RPMI8226 (cell line): Measurements from ENCODE around the gene HIGD2A.

ENCODE experiments used
- DNase-seq: peaks from one replicate; pipeline ENCODE4 v3.0.0-alpha.2; 2015

HIGD2A gene

DNA sequence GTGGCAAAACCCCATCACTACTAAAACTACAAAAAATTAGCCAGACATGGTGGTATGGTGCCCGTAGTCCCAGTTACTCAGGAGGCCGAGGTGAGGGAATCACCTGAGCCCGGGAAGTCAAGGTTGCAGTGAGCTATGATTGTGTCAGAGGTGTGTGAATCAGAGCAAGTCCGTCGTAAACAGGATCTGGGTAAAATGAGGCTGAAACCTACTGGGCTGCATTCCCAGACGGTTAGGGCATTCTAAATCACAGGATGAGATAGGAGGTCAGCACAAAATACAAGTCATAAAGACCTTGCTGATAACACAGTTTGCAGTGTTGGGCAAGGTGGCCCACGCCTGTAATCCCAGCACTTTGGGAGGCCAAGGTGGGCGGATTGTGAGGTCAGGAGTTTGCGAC, 29.7 kb downstream of the HIGD2A start:
- DNase-seq: no peak

DNA sequence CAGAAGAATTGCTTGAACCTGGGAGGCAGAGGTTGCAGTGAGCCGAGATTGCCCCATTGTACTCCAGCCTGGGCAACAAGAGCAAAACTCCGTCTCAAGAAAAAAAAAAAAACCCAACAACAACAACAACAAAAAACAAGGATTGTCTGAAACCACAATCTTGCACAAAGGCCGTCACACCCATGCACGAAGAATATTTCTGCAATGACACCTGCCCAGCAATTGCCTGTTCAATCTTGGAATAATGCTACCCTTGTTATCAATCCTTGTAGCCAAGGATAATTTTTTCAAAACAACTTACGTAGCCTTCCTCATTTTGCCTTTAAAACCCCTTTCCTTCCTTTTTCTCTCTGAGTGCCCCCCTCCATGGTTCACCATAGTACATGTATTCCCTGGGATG, 31.5 kb downstream of the HIGD2A start:
- no peak for DNase-seq

DNA sequence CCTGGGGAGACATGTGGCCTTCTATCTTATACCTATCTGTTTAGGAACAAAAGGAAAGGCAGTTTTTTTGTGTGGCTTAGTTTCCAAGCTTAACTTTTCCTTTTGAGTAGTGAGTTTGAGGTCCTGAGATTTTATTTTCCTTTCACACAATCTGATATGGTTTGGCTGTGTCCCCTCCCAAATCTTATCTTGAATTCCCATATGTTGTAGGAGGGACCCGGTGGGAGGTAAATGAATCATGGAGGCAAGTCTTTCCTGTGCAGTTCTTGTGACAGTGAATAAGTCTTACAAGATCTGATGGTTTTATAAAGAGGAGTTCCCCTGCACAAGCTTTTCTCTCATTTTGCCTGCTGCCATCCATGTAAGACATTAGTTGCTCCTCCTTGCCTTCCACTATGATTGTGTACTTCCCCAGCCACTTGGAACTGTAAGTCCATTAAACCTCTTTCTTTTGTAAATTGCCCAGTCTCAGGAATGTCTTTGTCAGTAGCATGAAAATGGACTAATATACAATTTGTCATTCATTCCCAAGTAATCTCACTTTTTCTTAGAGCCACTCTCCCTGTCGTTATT, 32.5 kb downstream of the HIGD2A start:
- DNase-seq: no peak

DNA sequence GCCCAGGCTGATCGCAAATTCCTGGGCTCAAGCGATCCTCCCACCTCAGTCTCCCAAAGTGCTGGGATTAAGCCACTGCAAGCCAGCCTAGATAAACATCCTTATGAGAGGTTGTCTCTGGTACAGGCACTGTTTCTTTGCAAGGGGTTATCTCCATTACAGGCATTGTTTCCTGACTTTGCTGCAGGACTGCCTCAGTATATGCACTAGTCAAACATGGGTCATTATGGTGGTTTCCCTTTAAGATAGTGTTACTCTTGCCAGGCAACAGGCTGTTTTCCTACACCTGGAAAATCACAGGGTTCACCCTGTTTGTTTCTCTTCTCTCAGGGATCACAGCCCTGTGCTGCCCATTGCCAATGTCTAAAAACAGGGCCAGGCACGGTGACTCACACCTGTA, 35.6 kb downstream of the HIGD2A start:
- no peak for DNase-seq

DNA sequence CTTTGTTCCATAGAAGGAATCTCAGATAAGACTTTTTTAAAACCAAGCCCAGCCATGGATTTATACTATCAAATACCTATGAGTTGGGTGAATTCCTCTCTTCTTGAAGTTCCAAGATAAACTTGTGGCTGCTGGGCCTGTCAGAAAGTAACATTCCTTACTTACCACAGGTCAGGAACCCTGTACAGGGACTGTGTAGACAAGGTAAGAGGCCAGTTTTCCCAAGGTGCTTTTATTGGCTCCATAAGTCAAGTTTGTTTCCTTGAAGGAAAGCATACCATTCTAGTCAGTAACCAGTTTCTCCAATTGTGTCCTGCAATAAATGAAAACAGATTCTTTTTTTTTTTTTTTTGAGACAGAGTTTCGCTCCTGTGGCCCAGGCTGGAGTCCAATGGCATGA, 36.6 kb downstream of the HIGD2A start:
- DNase-seq: no peak

DNA sequence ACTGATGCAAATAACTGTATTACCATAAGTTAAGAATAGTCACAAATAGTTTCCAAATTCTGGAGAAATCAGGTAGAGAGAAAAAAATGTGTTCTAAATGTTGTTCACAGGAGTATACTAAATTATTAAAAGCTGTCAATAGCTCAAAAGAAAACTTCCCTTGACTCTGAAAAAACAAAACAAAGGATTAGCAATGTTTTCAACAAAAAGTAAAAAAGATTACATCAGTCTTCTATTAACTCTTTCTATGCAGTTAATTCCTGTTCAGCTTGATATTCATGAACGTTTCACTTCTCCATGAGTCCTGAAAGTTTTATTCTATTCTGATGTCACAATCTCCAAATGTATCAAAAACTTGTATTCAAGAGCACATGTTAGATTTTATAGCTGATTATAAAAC, 37.2 kb downstream of the HIGD2A start:
- DNase-seq: no peak

DNA sequence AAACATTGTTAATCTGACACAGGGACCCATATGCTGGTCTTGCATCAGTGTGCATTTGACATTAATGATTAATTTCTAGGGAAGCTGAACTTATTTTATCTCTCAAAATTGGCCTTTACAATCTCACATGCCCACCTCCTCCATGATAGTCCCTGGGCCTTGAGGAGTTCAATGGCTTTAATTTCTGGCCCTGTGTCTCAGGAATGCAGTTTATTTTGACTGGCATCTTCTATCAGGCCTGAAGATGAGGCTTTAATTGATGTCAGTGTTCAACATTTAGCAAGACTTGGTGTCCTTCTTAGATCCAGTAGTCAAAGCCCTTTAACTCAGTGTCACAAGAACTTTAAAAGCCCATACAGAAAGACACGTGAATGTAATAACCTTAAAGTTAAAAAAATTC, 38.3 kb downstream of the HIGD2A start:
- no peak for DNase-seq

DNA sequence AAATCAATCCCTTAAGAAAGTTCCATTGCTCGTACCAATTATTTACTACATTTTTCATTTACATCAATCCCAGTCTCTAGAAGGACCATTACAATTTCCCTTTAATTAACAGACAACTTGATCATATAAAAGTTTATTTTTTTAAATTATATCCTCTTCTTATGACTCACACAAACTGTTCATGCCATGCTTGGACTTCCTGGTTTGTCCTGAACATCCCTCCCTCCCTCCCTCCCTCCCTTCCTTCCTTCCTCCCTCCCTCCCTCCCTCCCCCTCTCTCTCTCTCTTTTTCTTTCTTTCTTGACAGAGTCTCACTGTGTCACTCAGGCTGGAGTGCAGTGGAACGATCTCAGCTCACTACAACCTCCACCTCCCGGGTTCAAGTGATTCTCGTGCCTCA, 39.4 kb downstream of the HIGD2A start:
- no peak for DNase-seq

DNA sequence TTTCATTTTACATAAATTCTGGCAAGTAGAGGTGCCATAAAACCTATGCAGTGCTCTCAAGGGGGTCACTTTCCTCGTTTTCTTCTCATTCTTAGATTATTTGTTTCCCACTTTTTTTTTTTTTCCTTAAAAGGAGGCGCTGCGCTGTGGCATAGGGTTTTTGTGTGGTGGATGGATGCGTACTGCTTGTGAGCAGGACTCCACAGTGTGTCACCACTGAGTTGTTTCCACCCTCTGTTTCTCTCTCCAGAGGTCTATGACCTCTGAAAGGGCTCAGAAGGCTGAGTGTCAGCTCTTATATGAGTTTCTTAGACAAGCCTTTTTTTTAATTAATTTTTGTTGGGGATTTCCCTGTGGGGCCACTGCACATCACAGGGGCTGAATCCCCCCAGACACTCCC, 41.4 kb downstream of the HIGD2A start:
- no peak for DNase-seq

DNA sequence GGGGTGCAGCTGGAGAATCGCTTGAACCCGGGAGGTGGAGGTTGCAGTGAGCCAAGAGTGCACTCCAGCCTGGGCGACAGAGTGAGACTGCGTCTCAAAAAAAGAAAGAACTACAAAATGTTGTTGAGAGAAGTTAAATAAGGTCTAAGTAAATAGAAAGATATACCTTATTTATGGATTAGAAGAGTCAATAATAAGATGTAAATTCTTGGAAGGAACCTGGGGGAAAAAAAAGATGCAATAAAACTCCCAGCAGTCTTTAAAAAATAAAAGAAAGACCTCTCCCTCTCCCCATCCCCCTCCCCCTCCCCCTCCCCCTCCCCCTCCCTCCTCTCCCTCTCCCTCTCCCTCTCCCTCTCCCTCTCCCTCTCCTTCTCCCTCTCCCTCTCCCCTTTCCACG, 44.2 kb downstream of the HIGD2A start:
- no peak for DNase-seq

DNA sequence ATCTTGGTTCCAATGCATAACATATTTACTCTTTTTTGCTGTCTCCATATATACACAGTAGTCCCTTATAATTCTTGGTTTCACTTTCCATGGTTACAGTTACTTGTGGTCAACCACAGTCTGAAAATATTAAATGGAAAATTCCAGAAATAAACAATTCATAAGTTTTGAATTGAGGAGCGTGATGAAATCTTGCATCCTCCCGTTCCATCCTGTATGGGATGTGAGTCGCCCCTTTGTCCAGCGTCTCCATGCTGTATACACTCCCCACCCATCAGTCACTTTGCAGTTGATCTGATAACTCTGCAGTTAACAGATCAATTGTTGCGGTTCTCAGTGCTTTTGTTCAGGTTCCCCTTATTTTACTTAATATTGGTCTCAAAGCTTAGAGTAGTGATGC, 48.1 kb downstream of the HIGD2A start:
- DNase-seq: peak; percentile 19

DNA sequence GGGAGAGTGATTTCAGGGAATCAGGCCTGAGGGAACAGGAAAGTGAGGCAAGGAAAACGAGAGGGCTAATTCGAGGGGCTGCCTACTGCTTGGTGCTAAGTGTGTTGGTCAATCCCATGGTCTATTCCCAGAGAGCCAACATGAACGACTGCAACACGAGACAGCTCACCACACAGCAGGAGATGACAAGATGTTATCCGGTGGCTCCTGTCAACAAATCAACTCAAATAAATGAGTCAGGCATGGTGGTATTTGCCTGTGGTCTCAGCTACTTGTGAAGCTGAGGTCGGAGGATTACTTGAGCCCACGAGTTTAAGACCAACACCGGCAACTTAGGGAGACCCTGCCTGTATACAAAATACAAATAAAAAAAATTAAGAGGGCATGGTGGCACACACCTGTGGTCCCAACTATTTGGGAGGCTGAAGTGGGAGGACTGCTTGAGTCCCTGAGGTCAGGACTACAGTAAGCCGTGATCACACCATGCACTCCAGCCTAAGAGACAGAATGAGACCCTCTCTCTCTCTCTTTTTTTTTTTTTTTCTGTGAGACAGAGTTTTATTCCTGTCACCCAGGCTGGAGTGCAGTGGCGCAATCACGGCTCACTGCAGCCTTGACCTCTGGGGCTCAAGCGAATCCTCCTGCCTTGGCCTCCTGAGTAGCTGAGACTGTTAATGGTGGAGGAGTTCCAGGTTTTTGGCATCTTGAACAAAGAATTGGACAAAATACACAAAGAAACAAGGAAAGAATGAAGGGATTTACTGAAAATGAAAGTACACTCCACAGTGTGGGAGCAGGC, 50.6 kb downstream of the HIGD2A start:
- no peak for DNase-seq
